Natural killer cell treated with Interleukin-12 subunit alpha and Interleukin-12 subunit beta and Interleukin-15 and Interleukin-18, amount 100 ng/mL, for 72 hours (primary cell): ENCODE measurements around the gene CKLF. TPM values are rescaled to one million over a fixed set of nuclear protein-coding genes. Genes with fewer than 3 reads are reported as not detected.
A peak's percentile ranks its signal among the peaks of the same experiment; 100 is the strongest.

Experiments used
- ATAC-seq, 2 donors: fragments of 150-1000 bp; cut with Tn5 transposase in 1 of 2; sonication (Bioruptor Pico), chemical (Tn5 transposase) in 1 of 2; 2 replicates each; pipeline ENCODE4 v1.10.0; 2021
- DNase-seq: peaks from one replicate; pipeline ENCODE4 v3.0.0; 2022; ENCODE audit warnings: low spot score
- H3K27ac Mint-ChIP-seq, 2 donors: 1 replicate in 1 of 2; 2 replicates in 1 of 2; pipeline ENCODE4 v1.8.0; 2022; ENCODE audit warnings: mixed read lengths in 2 of 2, mild to moderate bottlenecking in 1 of 2, moderate library complexity in 1 of 2
- H3K27me3 Mint-ChIP-seq, 2 donors: 1 replicate in 1 of 2; 2 replicates in 1 of 2; pipeline ENCODE4 v1.8.0; 2022; ENCODE audit warnings: mixed read lengths in 2 of 2
- H3K36me3 Mint-ChIP-seq: one replicate; pipeline ENCODE4 v1.8.0; 2022; ENCODE audit warnings: mixed read lengths
- H3K4me1 Mint-ChIP-seq, 2 donors: 1 replicate in 1 of 2; 2 replicates in 1 of 2; pipeline ENCODE4 v1.8.0; 2022; ENCODE audit warnings: low read depth in 2 of 2, mixed read lengths in 2 of 2, mild to moderate bottlenecking in 1 of 2
- H3K4me3 Mint-ChIP-seq: one replicate; pipeline ENCODE4 v1.8.0; 2022; ENCODE audit warnings: mixed read lengths
- H3K9me3 Mint-ChIP-seq: 2 replicates; pipeline ENCODE4 v1.8.0; 2022; ENCODE audit warnings: mixed read lengths
- total RNA-seq, 2 donors: library from RNA; stranded (reverse); gene quantifications; one replicate each; pipeline ENCODE4 v1.2.3, GENCODE V29; 2022

Gene CKLF
- total RNA-seq, 2 donors from 2014 or later = 71.2 to 78.6 TPM

GRCh38 chr16:66522816-66523590 lies 29.4 kb upstream of the CKLF start:
- Mint-ChIP-seq H3K27ac (peak overlapping the region; percentile 98 to 100), H3K4me3 (peak overlapping the region; percentile 81), H3K27me3 (no peaks in the 10 kb centered on the region), H3K4me1 (peaks cover 60 to 64% of the 10 kb centered on the region in 2 donors), H3K36me3 (no peaks in the 10 kb centered on the region), H3K9me3 (no peaks in the 10 kb centered on the region)
- no peak for DNase-seq
- no peak for ATAC-seq

DNA sequence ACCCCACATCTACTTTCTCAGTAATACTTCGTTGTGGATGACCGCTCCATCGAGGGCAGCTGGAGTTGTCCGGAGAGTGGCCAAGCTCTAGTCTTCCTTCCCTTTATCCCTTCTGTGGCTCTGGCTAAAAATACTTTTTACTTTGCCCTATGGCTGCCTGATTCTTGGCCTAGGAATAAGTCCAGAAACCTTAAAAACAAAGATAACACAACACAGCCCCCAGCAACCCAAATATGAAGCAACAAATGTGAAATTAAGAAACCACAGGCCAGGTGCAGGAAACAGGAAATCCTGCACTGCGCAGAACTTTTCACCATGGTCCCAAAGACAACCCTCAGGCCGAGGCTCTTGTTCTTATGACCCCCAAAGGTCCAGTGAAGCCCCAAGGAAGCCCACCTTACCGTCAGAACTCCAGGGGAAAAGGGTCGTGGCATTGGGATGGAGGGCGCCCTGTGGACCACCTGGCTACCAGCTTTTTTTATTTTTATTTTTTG lies 28.5 kb upstream of the CKLF start:
- ATAC-seq (peak in 1 of 2 donors; percentile 25), DNase-seq (no peak)
- H3K27ac Mint-ChIP-seq = peak overlapping the region; percentile 98 to 100
- no peaks in the 10 kb centered on the region for H3K36me3 Mint-ChIP-seq
- H3K9me3 Mint-ChIP-seq = no peaks in the 10 kb centered on the region
- H3K27me3 Mint-ChIP-seq = no peaks in the 10 kb centered on the region
- H3K4me3 Mint-ChIP-seq = peak overlapping the region; percentile 81
- H3K4me1 Mint-ChIP-seq = peaks cover 58 to 65% of the 10 kb centered on the region in 2 donors

- no peaks in the 10 kb centered on the region for H3K27me3 Mint-ChIP-seq
- DNase-seq (no peak), ATAC-seq (peak in 1 of 2 donors; percentile 21)
- H3K4me3 Mint-ChIP-seq = peak overlapping the region; percentile 81
- no peaks in the 10 kb centered on the region for H3K36me3 Mint-ChIP-seq
- H3K27ac Mint-ChIP-seq = peak overlapping the region; percentile 98 to 100
- H3K4me1 Mint-ChIP-seq = peaks cover 58 to 63% of the 10 kb centered on the region in 2 donors
- no peaks in the 10 kb centered on the region for H3K9me3 Mint-ChIP-seq
These were observed 27.7 kb upstream of the CKLF start for GRCh38 chr16:66524601-66525164.

- Mint-ChIP-seq H3K36me3 (no peaks in the 10 kb centered on the region), H3K27ac (peak overlapping the region; percentile 98 to 100), H3K4me3 (peak overlapping the region; percentile 28), H3K4me1 (peaks cover 51 to 54% of the 10 kb centered on the region in 2 donors), H3K9me3 (no peaks in the 10 kb centered on the region), H3K27me3 (no peaks in the 10 kb centered on the region)
- DNase-seq = no peak
- ATAC-seq = no peak
These were observed 26.8 kb upstream of the CKLF start for GRCh38 chr16:66525396-66526180.

GRCh38 chr16:66528294-66528693 lies 24.1 kb upstream of the CKLF start:
- Mint-ChIP-seq H3K27ac (peak overlapping the region in 1 of 2 donors; percentile 74), H3K4me1 (peaks cover 25 to 29% of the 10 kb centered on the region in 2 donors)
- ATAC-seq = no peak

GRCh38 chr16:66529475-66529874 lies 22.9 kb upstream of the CKLF start:
- Mint-ChIP-seq H3K4me3 (no peak overlapping the region), H3K9me3 (no peaks in the 10 kb centered on the region), H3K4me1 (peaks cover 18 to 26% of the 10 kb centered on the region in 2 donors), H3K27me3 (no peaks in the 10 kb centered on the region), H3K27ac (peak overlapping the region in 1 of 2 donors; percentile 74), H3K36me3 (no peaks in the 10 kb centered on the region)
- ATAC-seq = no peak
- no peak for DNase-seq

More at GRCh38 chr16:66528294-66528693, 24.1 kb upstream of the CKLF start:
- no peaks in the 10 kb centered on the region for H3K36me3 Mint-ChIP-seq
- no peak overlapping the region for H3K4me3 Mint-ChIP-seq
- no peaks in the 10 kb centered on the region for H3K27me3 Mint-ChIP-seq
- no peak for DNase-seq
- no peaks in the 10 kb centered on the region for H3K9me3 Mint-ChIP-seq

- no peak overlapping the region for H3K4me3 Mint-ChIP-seq
- H3K36me3 Mint-ChIP-seq = no peaks in the 10 kb centered on the region
- H3K27ac Mint-ChIP-seq = no peak overlapping the region
- no peak for ATAC-seq
- DNase-seq = no peak
- H3K9me3 Mint-ChIP-seq = no peaks in the 10 kb centered on the region
- peaks cover 4 to 9% of the 10 kb centered on the region in 2 donors for H3K4me1 Mint-ChIP-seq
- H3K27me3 Mint-ChIP-seq = no peaks in the 10 kb centered on the region
These were observed 18.0 kb upstream of the CKLF start for GRCh38 chr16:66534376-66534799.

GRCh38 chr16:66536525-66536924 lies 15.9 kb upstream of the CKLF start:
- Mint-ChIP-seq H3K36me3 (no peaks in the 10 kb centered on the region), H3K4me3 (no peak overlapping the region), H3K27me3 (no peaks in the 10 kb centered on the region)

DNA sequence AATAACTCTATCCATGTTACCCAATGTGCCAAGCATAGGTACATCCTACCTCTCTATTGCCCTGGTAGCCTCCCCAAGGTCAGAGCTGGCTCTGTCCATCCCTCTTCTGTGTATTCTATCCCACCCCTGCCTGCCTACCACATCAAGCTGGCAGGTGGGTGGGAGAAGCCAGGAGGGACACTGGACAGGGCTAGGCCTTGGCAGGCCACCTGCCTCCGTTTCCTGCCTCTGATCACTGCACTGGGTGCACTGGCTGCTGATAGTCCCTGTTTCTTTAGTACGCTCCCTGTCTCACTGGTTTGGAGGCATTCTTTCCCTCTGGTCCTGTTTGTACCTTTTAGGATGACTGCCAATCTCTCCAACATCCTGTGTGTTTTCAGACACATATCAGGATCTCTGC lies 15.1 kb upstream of the CKLF start:
- no peak for DNase-seq
- ATAC-seq = no peak
- H3K4me3 Mint-ChIP-seq = no peak overlapping the region
- H3K27me3 Mint-ChIP-seq = no peaks in the 10 kb centered on the region
- H3K36me3 Mint-ChIP-seq = no peaks in the 10 kb centered on the region
- H3K27ac Mint-ChIP-seq = no peak overlapping the region
- no peaks in the 10 kb centered on the region for H3K9me3 Mint-ChIP-seq
- peaks cover 12 to 18% of the 10 kb centered on the region in 2 donors for H3K4me1 Mint-ChIP-seq

More at GRCh38 chr16:66536525-66536924, 15.9 kb upstream of the CKLF start:
- no peaks in the 10 kb centered on the region for H3K9me3 Mint-ChIP-seq
- no peak overlapping the region for H3K27ac Mint-ChIP-seq
- DNase-seq (no peak), ATAC-seq (no peak)
- peaks cover 12 to 18% of the 10 kb centered on the region in 2 donors for H3K4me1 Mint-ChIP-seq

GRCh38 chr16:66538910-66539309 lies 13.5 kb upstream of the CKLF start:
- no peaks in the 10 kb centered on the region for H3K27me3 Mint-ChIP-seq
- no peak for DNase-seq
- H3K4me3 Mint-ChIP-seq = no peak overlapping the region
- no peaks in the 10 kb centered on the region for H3K36me3 Mint-ChIP-seq
- peaks cover 12 to 18% of the 10 kb centered on the region in 2 donors for H3K4me1 Mint-ChIP-seq
- no peaks in the 10 kb centered on the region for H3K9me3 Mint-ChIP-seq
- no peak for ATAC-seq
- H3K27ac Mint-ChIP-seq = peak overlapping the region in 1 of 2 donors; percentile 69

GRCh38 chr16:66539623-66540469 lies 12.5 kb upstream of the CKLF start:
- Mint-ChIP-seq H3K9me3 (no peaks in the 10 kb centered on the region), H3K36me3 (no peaks in the 10 kb centered on the region), H3K4me3 (peak overlapping the region; percentile 32), H3K4me1 (peaks cover 12 to 16% of the 10 kb centered on the region in 2 donors), H3K27ac (peak overlapping the region; percentile 49 to 69), H3K27me3 (no peaks in the 10 kb centered on the region)
- ATAC-seq (peak in 1 of 2 donors; percentile 48), DNase-seq (no peak)

- H3K4me1 Mint-ChIP-seq = peaks cover 12 to 16% of the 10 kb centered on the region in 2 donors
- no peak overlapping the region for H3K4me3 Mint-ChIP-seq
- no peak for DNase-seq
- H3K9me3 Mint-ChIP-seq = no peaks in the 10 kb centered on the region
- H3K27me3 Mint-ChIP-seq = no peaks in the 10 kb centered on the region
- no peaks in the 10 kb centered on the region for H3K36me3 Mint-ChIP-seq
- H3K27ac Mint-ChIP-seq = no peak overlapping the region
- no peak for ATAC-seq
These were observed 10.7 kb upstream of the CKLF start for GRCh38 chr16:66541388-66542355.
